Fibroblast of the aortic adventitia (primary cell): ENCODE data around the gene FBXL7. TPM values are rescaled to one million over a fixed set of nuclear protein-coding genes. Genes with fewer than 3 reads are reported as not detected.

Experiments used
- DNase-seq: peaks from one replicate; pipeline ENCODE4 v3.0.0-alpha.2; 2010; ENCODE audit warnings: low read depth
- H3K4me3 ChIP-seq: 2 replicates; pipeline ENCODE4 v1.5.1; 2011; ENCODE audit warnings: low read depth, mild to moderate bottlenecking, control low read depth, low read length, moderate library complexity
- CTCF ChIP-seq: IDR thresholded peaks from 2 replicates; pipeline ENCODE4 v1.5.1; 2011; ENCODE audit warnings: mild to moderate bottlenecking, low read length, control low read depth, inconsistent platforms; ENCODE audit not compliant: insufficient read depth
- total RNA-seq: library from RNA; depleted of rRNA; stranded (reverse); fragments of >200 nt; gene quantifications from 2 replicates; pipeline ENCODE4 v1.2.3, GENCODE V29; 2012; ENCODE audit warnings: low replicate concordance

FBXL7 gene
- total RNA-seq, 1 donor = 12.4 TPM

GRCh38 chr5:15831408-15831807, 331.4 kb downstream of the FBXL7 start:
- DNase-seq = no peak
- no peak overlapping the region for H3K4me3 ChIP-seq
- TF ChIP-seq CTCF = no peak

DNA sequence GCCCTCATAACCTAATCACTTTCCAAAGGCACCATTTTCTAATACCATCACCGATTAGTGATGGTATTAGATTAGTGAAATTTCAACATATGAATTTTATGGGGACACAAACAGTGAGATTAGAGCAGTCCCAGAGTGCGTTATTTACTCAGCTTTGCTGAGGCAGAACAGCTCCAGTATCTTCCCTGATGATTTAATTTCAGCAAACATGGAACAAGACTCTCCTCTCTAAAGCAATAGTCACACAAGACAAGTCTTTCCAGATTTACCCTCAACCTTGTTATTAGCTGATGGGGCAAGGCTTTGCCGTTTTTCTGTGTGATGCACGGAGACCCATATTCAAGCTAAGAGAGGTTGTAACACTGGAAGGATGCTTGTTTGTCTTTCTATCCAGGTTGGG, 333.4 kb downstream of the FBXL7 start:
- DNase-seq = no peak

GRCh38 chr5:15834596-15835245, 334.7 kb downstream of the FBXL7 start:
- no peak for TF ChIP-seq CTCF
- peak; percentile 88 for DNase-seq
- no peak overlapping the region for H3K4me3 ChIP-seq

More for the DNA sequence above, 333.4 kb downstream of the FBXL7 start:
- H3K4me3 ChIP-seq = no peak overlapping the region
- TF ChIP-seq CTCF = no peak

GRCh38 chr5:15835514-15835913, 335.5 kb downstream of the FBXL7 start:
- no peak for TF ChIP-seq CTCF
- H3K4me3 ChIP-seq = no peak overlapping the region
- no peak for DNase-seq

GRCh38 chr5:15837551-15838289, 337.7 kb downstream of the FBXL7 start:
- no peak for TF ChIP-seq CTCF
- DNase-seq = peak; percentile 36
- no peak overlapping the region for H3K4me3 ChIP-seq

GRCh38 chr5:15844253-15844652, 344.3 kb downstream of the FBXL7 start:
- TF ChIP-seq CTCF = no peak
- no peak for DNase-seq
- no peak overlapping the region for H3K4me3 ChIP-seq
